Measurements from ENCODE around the gene DSG3.
"Not testable (repeated sequence)": the region's sequence is repeated elsewhere in the genome, so short reads cannot be mapped to it uniquely, and the experiment has no call there.

Gene DSG3

GRCh38 chr18:31506024-31506742 lies 58.6 kb downstream of the DSG3 start:
- Histone ChIP-seq H3K36me3 (replicated peaks; ENCODE audit: insufficient read depth, low read length) (no peaks in the 10 kb centered on the region), H3K9me3 (replicated peaks; ENCODE audit: insufficient read depth, low read length) (no peaks in the 10 kb centered on the region), H3K4me1 (ENCODE audit: low read length) (no peaks in the 10 kb centered on the region; the same call in 1 of the 2 replicates), H3K79me2 (ENCODE audit: low read length) (peaks cover 42% of the 10 kb centered on the region), H3F3A (ENCODE audit: insufficient read depth, low read length) (no peaks in the 10 kb centered on the region), H4K20me1 (ENCODE audit: insufficient read depth, low read length) (no peaks in the 10 kb centered on the region), H3K9me2 (replicated peaks; ENCODE audit: insufficient read depth, low read length) (no peaks in the 10 kb centered on the region), H3K4me2 (ENCODE audit: low read depth, low read length) (no peak overlapping the region), H3K4me3 (ENCODE audit: low read length) (no peak overlapping the region), H3K9ac (ENCODE audit: low read length) (no peak overlapping the region), H3K27me3 (replicated peaks; ENCODE audit: insufficient read depth, low read length) (no peaks in the 10 kb centered on the region), H3K27ac (ENCODE audit: low read length) (no peak overlapping the region), H2AFZ (ENCODE audit: low read length) (no peak overlapping the region)
- TF ChIP-seq CTCF (IDR thresholded peaks at IDR 0.05; ENCODE audit: low read length) (no peak), EZH2 (optimal IDR thresholded peaks at IDR 0.05; ENCODE audit: low read depth, low read length) (no peak), EZH2phosphoT487 (IDR thresholded peaks at IDR 0.05; ENCODE audit: low read length) (no peak)
- DNase-seq = no peak

GRCh38 chr18:31507124-31507523 lies 59.6 kb downstream of the DSG3 start:
- H3K4me2 ChIP-seq (ENCODE audit: low read depth, low read length); H3K4me1 ChIP-seq (ENCODE audit: low read length); H3K27me3 ChIP-seq (replicated peaks; ENCODE audit: insufficient read depth, low read length); H3K4me3 ChIP-seq (ENCODE audit: low read length); H2AFZ ChIP-seq (ENCODE audit: low read length); H3K9me3 ChIP-seq (replicated peaks; ENCODE audit: insufficient read depth, low read length); H3K9me2 ChIP-seq (replicated peaks; ENCODE audit: insufficient read depth, low read length); H3K27ac ChIP-seq (ENCODE audit: low read length); H3K36me3 ChIP-seq (replicated peaks; ENCODE audit: insufficient read depth, low read length); H3K9ac ChIP-seq (ENCODE audit: low read length); DNase-seq; H4K20me1 ChIP-seq (ENCODE audit: insufficient read depth, low read length); H3F3A ChIP-seq (ENCODE audit: insufficient read depth, low read length): not testable (repeated sequence)
- peaks cover 34% of the 10 kb centered on the region for H3K79me2 ChIP-seq (ENCODE audit: low read length)

- H3K27ac ChIP-seq (ENCODE audit: low read length) = no peak overlapping the region
- no peak overlapping the region for H2AFZ ChIP-seq (ENCODE audit: low read length)
- DNase-seq = no peak
- H3K4me1 ChIP-seq (ENCODE audit: low read length) = no peaks in the 10 kb centered on the region
- H3K36me3 ChIP-seq (replicated peaks; ENCODE audit: insufficient read depth, low read length) = no peaks in the 10 kb centered on the region
- no peaks in the 10 kb centered on the region for H3K27me3 ChIP-seq (replicated peaks; ENCODE audit: insufficient read depth, low read length)
- no peak overlapping the region for H3K9ac ChIP-seq (ENCODE audit: low read length)
- no peaks in the 10 kb centered on the region for H4K20me1 ChIP-seq (ENCODE audit: insufficient read depth, low read length)
- peaks cover 25% of the 10 kb centered on the region for H3K79me2 ChIP-seq (ENCODE audit: low read length)
- H3K4me3 ChIP-seq (ENCODE audit: low read length) = no peak overlapping the region
- H3F3A ChIP-seq (ENCODE audit: insufficient read depth, low read length) = no peaks in the 10 kb centered on the region
- H3K9me2 ChIP-seq (replicated peaks; ENCODE audit: insufficient read depth, low read length) = no peaks in the 10 kb centered on the region
- no peak for TF ChIP-seq CTCF (IDR thresholded peaks at IDR 0.05; ENCODE audit: low read length)
- no peak for TF ChIP-seq EZH2 (optimal IDR thresholded peaks at IDR 0.05; ENCODE audit: low read depth, low read length)
- TF ChIP-seq EZH2phosphoT487 (IDR thresholded peaks at IDR 0.05; ENCODE audit: low read length) = no peak
- no peaks in the 10 kb centered on the region for H3K9me3 ChIP-seq (replicated peaks; ENCODE audit: insufficient read depth, low read length)
- H3K4me2 ChIP-seq (ENCODE audit: low read depth, low read length) = no peak overlapping the region
These were observed 61.2 kb downstream of the DSG3 start for GRCh38 chr18:31508781-31509180.

GRCh38 chr18:31509571-31509970 lies 62.0 kb downstream of the DSG3 start:
- no peak overlapping the region for H3K27ac ChIP-seq (ENCODE audit: low read length)

More at GRCh38 chr18:31509571-31509970, 62.0 kb downstream of the DSG3 start:
- no peaks in the 10 kb centered on the region for H3K9me3 ChIP-seq (replicated peaks; ENCODE audit: insufficient read depth, low read length)
- TF ChIP-seq CTCF (IDR thresholded peaks at IDR 0.05; ENCODE audit: low read length) = no peak
- TF ChIP-seq EZH2phosphoT487 (IDR thresholded peaks at IDR 0.05; ENCODE audit: low read length) = no peak
- no peak for TF ChIP-seq EZH2 (optimal IDR thresholded peaks at IDR 0.05; ENCODE audit: low read depth, low read length)
- H4K20me1 ChIP-seq (ENCODE audit: insufficient read depth, low read length) = no peaks in the 10 kb centered on the region
- no peaks in the 10 kb centered on the region for H3K9me2 ChIP-seq (replicated peaks; ENCODE audit: insufficient read depth, low read length)
- H3K9ac ChIP-seq (ENCODE audit: low read length) = no peak overlapping the region
- no peaks in the 10 kb centered on the region for H3K36me3 ChIP-seq (replicated peaks; ENCODE audit: insufficient read depth, low read length)
- H2AFZ ChIP-seq (ENCODE audit: low read length) = no peak overlapping the region
- H3K27me3 ChIP-seq (replicated peaks; ENCODE audit: insufficient read depth, low read length) = no peaks in the 10 kb centered on the region
- H3K4me1 ChIP-seq (ENCODE audit: low read length) = no peaks in the 10 kb centered on the region
- no peak overlapping the region for H3K4me3 ChIP-seq (ENCODE audit: low read length)
- no peak for DNase-seq
- no peaks in the 10 kb centered on the region for H3F3A ChIP-seq (ENCODE audit: insufficient read depth, low read length)
- H3K4me2 ChIP-seq (ENCODE audit: low read depth, low read length) = no peak overlapping the region
- peaks cover 23% of the 10 kb centered on the region for H3K79me2 ChIP-seq (ENCODE audit: low read length)

Data from MM.1S (cell line).